HG03460 (cell line): Measurements from ENCODE around the gene SLIT3.
"Not testable (repeated sequence)": the region's sequence is repeated elsewhere in the genome, so short reads cannot be mapped to it uniquely, and the experiment has no call there.

Experiments
- ATAC-seq: cut with Tn5 transposase; IDR thresholded peaks from one replicate; pipeline ENCODE4 v1.9.1; 2021; ENCODE audit not compliant: unreplicated experiment

SLIT3 gene

DNA sequence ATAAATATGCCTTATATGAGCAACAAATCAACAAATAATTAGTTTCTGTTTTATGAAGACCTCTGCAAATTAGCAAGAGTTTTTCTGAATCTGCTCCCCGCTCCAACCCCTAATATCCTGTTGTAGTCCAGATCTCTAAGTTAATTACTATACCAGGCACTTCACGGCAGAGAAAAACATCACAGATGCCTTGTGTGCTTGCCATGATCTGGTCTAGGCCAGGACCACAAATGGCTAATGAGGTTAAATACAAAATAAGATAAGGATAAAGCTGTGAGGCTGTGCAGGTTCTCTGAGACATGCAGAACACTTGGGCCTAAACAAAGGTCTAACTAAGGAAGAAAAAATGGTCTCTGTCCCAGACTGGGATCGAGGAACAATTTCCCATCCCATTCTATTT, 150.8 kb downstream of the SLIT3 start:
- no peak for ATAC-seq

DNA sequence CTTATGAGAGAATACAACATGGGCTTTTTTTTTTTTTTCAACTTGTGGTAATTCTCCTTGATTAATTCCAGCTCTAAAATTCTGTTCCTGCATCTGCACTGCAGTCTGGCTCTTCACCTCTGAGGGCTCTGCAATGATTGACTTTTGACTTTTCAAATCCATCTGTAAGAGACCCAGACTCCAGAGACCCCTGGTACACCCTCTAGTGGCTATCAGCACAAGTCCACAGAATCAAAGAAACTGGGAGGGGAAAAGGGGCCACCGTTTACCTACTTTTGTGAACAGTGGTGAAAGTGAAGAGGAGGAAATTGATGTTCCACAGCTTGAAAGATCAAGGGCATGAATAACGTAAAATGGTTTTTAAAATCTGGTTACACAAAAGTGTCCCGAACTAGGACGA, 151.6 kb downstream of the SLIT3 start:
- ATAC-seq: no peak

DNA sequence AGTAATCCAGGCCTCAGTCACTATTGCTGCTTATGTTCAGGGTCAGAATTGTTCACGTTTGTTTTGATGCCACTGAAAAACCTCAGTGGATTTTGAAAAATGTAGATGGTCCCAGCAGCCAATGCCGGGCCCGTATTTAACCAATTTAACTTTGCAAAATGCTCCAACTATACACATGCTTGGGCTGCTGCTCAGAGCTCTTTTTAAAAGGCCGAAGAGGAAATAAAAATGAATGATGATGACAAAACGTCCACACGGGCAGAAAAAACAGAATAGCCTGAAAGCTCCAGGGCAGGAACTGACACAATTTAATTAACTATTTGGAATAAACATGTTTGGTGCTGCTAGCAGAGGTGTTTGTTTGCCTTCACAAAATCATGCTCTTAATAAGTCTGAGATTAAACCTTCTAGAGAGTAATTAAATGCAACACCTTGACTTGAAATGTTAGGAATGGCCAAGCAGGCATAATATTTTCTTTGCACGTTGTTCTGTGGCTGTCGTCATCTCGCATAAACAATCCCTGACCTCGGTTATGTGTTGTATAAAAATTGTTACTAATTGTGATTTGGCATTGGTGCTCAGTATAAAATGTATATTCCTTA, 152.7 kb downstream of the SLIT3 start:
- no peak for ATAC-seq

- no peak for ATAC-seq
These were observed 153.4 kb downstream of the SLIT3 start for GRCh38 chr5:169147534-169147933.

DNA sequence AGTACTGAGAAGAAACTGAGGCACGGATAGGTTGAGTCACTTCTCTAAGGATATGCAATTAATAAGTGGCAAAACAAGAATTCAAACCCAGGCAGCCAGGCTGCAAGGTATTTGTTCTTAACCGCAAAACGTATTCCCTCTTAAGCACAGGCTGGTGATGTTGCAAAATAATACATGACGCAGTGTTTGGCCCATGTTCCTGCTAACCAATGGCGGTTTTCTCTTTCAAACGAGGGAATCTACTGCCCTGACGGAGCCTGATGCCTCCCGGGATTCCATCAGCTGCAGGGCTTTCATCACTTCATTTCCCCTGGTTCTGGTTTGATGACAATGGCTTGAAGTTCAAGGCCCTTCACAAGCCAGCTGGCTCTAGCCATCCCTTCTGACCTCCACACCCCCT, 154.8 kb downstream of the SLIT3 start:
- no peak for ATAC-seq

GRCh38 chr5:169142264-169142970, 158.5 kb downstream of the SLIT3 start:
- no peak for ATAC-seq

DNA sequence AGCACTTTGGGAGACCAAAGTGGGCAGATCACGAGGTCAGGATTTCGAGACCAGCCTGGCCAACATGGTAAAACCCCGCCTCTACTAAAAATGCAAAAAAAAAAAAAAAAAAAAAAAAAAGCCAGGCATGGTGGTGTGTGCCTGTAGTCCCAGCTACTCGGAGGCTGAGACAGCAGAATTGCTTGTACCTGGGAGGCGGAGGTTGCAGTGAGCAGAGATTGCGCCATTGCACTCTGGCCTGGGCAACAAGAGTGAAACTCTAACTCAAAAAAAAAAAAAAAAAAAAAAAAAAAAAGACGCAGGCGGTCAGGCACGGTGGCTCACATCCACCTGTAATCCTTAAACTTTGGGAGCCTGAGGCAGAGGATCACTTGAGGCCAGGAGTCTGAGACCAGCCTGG, 160.7 kb downstream of the SLIT3 start:
- not testable (repeated sequence) for ATAC-seq

GRCh38 chr5:169139480-169140050, 161.4 kb downstream of the SLIT3 start:
- ATAC-seq: no peak

DNA sequence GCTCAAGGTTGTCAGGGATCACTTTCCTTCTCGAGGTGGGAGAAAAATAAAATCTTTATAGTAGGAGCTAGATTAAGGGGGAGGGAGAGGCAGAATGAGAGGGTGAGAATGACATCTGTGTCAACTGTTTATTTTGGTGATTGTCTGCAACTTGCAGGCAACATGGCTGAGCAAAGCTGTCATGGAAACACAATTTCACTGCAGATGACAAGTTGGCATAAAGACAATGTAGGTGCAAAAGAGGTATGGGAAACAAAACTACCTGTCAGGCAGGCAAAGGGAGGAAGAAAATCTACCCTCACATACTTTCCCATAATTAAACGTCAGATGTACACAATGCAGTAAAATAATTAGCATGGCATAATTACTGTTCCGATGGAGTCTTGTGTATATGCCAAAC, 167.4 kb downstream of the SLIT3 start:
- no peak for ATAC-seq

GRCh38 chr5:169132302-169132660, 168.7 kb downstream of the SLIT3 start:
- ATAC-seq: no peak

DNA sequence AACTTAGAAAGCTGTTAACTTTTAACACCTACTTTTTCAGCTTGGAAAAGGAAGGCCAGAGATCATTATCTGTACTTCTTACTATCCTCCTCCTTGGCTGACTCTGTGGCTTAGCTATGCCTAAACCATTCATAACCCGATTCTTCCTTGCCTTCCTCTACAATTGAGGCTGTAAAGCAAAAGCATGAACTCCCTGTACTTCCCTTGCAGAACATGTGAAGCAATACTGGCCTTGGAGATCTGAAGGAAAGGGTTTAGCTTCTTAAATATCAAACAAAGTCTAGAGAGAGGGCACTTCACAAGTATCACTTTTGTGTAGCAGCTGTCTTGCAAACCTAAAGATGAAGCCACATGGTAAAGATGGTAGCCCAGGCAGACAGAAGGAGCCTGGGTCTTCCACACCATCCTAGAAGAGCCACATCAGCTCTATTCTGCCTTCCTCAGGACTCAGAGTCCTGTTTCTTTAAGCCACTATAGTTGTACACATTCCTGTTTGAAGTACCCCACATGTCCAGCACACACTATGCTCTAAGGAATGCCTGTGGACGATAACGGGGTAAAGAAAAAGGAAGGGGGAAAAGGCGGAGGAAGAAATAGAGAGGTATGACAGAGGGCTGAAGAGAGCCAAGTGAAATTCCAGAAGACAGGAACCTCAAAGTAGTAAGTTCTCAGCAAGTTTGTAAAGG, 169.2 kb downstream of the SLIT3 start:
- ATAC-seq: no peak

- ATAC-seq: no peak
These were observed 172.3 kb downstream of the SLIT3 start for GRCh38 chr5:169128679-169129078.

DNA sequence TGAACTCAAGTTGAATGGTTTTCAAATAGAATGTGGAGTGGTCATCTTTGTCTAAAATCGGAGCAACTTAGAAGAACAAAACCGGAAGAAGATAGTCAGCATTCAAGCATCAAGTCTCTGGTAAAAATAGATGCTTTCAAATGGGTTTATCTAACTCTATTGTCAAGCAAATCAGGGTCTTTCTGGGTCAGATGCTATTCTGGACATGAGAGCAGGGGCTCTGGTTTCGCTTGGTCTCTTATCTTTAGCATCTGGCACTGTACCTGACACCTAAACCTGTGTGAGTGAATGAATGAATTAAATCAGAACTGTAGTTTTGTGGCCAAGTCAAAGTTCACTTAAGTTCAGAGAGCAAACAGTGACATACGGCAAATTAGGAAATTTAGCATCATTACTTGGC, 173.5 kb downstream of the SLIT3 start:
- no peak for ATAC-seq

DNA sequence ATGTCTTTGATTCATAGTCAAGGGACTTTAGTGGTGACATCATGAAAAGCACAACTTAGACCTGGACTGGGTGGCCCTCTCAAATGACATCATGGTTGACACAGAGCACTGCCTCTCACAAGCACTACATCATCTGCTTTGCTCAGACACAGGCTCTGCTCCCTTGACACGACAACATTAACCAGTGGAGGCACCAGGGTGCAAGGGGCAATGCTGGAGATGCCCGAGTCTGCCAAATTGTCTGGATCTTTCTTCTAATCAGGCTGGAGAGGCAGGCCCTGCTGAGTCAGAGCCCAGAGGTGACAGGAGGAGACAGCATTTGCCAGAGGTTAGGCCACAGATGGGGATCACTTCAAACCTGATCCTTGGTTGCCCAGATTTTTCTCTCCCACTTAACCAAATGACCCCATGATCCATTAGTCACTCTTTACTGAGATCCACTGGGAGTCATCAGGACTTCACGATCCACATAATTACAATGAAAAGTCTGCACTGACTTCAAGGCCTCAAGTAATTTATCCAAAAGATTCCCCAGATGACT, 174.4 kb downstream of the SLIT3 start:
- no peak for ATAC-seq

DNA sequence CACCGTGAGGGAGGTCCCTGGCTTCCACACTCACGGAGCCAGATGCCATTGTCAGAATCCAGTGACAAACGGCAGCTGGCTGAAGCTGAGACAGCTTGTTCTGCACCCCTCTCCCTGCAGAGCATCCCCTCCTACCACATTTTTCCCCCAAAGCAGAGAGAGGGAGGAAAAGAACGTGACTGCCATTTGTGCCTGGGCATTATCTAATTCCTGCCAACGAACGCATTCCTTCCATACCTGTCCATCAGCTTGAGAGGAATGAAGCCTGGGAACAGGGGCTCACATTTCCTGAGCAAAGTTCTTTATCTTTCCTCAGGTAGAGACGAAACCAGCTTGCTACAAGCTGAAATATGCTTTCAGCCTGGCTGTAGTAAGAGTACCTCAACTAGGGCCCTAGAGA, 175.4 kb downstream of the SLIT3 start:
- no peak for ATAC-seq

DNA sequence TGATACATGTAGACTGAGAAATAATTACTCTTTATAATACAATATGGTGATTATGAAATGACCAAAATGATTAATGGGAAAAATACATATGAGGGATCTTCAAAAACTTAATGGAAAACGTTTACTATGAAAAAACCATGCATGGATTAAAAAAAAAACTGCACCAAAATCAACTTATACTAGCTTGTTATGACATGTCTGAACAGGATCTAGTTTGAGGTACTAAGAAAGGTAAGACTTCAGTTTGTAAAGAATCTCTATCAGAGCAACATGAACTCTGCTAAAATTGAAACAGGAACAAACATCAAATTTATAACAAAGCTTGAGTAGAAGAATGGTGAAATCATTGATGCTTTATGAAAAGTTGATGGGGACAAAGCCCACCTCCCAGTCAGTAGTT, 178.0 kb downstream of the SLIT3 start:
- no peak for ATAC-seq

DNA sequence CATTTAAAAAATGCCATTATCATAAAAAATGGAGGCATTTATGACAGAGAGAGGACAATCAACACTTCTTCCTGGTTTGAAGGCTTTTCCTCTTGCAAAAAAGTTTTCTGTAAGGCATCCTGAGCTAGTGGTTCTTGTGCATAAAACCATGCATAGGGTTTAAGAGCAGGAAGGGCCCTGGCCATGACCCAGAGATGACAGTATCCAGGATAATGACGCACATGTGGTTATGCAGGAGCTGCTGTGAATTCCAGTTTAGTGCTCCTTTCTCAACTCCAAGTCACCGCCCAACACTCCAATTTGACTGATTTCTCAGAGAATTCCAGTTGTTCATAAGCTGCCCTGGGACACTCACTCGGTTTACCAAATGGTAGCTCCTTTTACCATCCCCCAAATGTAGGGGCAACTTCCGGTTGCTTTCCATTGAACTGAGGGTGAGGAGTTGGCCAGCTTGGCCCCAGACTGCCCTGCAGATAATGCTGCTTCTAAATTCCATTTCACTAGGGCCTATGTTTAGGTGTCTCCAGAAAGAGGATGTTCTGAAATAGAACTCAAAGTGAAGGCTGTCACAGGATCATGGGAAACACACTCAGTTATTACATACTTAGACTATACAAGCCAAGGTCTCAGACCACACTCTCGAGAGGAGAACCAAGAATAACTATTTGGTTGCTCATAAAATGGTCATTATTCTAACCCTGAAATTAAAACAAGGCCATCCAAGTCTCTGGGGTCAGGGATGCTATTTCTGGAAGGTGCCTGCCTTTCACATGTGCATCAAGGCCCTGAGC, 179.1 kb downstream of the SLIT3 start:
- no peak for ATAC-seq

- ATAC-seq: no peak
These were observed 181.5 kb downstream of the SLIT3 start for GRCh38 chr5:169119288-169120048.

- ATAC-seq: no peak
These were observed 183.9 kb downstream of the SLIT3 start for GRCh38 chr5:169116961-169117461.

DNA sequence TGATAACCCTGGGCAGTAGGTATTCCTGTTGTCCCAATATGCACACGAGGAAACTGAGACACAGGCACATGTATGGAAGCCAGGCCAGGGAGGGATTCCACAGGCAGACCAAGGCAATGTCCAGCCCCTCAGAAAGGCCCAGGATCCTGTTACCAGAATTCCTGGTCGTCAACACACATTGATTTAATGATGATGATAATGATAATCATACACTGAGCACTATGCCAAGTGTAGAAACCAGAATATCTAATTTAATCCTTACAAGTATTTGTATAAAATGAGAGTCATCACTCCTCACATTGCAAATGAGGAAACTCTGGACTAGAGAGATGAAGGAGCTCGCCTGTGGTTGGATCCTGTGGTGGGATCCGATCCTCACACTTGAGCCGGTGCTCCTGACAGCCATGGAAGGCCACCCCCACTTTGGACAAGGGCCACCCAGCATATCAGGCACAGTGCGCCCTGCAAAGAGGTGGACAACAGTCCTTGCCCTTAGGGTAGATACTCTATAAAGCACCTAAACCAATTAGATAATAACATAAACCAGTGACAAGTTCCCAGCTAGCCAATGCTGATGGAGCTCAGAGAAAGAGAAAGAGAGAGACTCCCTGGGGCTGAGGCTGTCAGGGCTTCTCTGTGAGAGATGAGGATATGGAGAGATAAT, 185.3 kb downstream of the SLIT3 start:
- no peak for ATAC-seq
